ENCODE results near the gene EOLA2.
A peak's percentile ranks its signal among the peaks of the same experiment; 100 is the strongest.

The EOLA2 gene

GRCh38 chrX:149938427-149938880, at the start of gene EOLA2:
EOLA2 (minus strand) TSS chrX:149938491; CDS start chrX:149933874, 4,617 bp downstream.
- DNase-seq (ENCODE audit: low read depth), result peak; percentile 98
- TF ChIP-seq, protein P1, sequence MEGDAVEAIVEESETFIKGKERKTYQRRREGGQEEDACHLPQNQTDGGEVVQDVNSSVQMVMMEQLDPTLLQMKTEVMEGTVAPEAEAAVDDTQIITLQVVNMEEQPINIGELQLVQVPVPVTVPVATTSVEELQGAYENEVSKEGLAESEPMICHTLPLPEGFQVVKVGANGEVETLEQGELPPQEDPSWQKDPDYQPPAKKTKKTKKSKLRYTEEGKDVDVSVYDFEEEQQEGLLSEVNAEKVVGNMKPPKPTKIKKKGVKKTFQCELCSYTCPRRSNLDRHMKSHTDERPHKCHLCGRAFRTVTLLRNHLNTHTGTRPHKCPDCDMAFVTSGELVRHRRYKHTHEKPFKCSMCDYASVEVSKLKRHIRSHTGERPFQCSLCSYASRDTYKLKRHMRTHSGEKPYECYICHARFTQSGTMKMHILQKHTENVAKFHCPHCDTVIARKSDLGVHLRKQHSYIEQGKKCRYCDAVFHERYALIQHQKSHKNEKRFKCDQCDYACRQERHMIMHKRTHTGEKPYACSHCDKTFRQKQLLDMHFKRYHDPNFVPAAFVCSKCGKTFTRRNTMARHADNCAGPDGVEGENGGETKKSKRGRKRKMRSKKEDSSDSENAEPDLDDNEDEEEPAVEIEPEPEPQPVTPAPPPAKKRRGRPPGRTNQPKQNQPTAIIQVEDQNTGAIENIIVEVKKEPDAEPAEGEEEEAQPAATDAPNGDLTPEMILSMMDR (conservative IDR thresholded peaks at IDR 0.05; ENCODE audit: control insufficient read depth, insufficient read depth, low read depth, low read length), result peak; percentile 45
- peak within 1 kb of the TSS; percentile 72 for H3K4me3 ChIP-seq (ENCODE audit: control insufficient read depth, low read depth, low read length)

DNA sequence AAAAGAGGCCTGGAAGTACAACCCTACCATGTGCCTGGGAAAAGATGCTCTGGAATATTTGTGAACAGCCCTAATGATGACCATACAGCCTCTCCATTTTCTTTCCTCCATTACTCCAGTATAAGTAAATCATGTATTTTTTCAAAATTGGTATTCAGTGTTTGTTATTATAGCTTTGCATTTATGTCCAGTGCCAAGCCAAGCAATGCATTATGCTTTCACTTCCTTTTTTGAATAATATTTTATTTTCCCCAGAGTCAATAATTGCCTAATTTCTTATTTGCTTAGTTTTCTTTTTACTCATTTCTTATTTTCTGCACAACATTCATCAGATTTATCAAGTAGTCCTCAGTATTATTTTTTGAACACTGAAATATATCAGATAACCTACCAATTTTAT, 49.3 kb upstream of the EOLA2 start:
- TF ChIP-seq, protein P1 (conservative IDR thresholded peaks at IDR 0.05; ENCODE audit: control insufficient read depth, insufficient read depth, low read depth, low read length), result no peak
- no peak overlapping the region for H3K4me3 ChIP-seq (ENCODE audit: control insufficient read depth, low read depth, low read length)
- no peak for DNase-seq (ENCODE audit: low read depth)

DNA sequence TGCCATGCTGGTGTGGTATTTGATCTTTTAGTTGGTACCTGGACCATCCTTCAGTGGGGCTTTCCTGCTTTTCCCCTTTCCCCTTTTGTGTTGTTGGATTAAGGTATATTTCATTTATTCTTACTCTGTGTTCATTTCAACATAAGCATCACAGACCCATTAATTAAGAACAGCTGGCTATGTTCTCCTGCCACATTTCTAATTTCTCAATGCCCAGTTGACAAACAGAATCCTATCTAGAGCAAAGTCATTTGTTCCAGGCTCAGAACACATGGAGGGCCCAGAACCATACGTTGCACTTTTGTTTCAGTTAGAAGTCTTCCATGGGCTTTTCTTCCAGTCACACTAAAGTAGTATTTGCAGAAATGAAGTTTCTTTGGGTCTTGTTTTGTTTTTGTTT, 46.1 kb upstream of the EOLA2 start:
- H3K4me3 ChIP-seq (ENCODE audit: control insufficient read depth, low read depth, low read length), result no peak overlapping the region
- peak; percentile 24 for DNase-seq (ENCODE audit: low read depth)
- TF ChIP-seq, protein P1 (conservative IDR thresholded peaks at IDR 0.05; ENCODE audit: control insufficient read depth, insufficient read depth, low read depth, low read length), result no peak

DNA sequence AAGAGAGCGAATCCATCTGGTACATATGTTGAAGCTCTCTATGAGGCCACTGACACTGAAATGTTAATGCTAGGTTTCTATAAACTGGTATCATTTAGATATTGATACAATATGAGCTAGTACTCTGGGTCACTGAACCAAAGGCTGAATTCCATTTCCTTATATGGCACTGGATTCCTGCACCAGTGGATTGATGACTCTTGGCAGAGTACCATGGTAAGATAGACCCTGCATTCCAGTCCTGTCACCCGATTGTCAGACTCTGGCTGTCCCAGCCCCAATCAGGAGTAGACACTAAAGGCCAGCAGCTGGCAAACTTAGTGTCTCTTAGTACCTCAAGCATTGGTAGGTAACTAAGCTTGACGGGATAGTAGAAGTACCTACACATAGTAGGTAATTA, 44.0 kb upstream of the EOLA2 start:
- H3K4me3 ChIP-seq (ENCODE audit: control insufficient read depth, low read depth, low read length), result no peak overlapping the region
- DNase-seq (ENCODE audit: low read depth), result no peak
- TF ChIP-seq, protein P1 (conservative IDR thresholded peaks at IDR 0.05; ENCODE audit: control insufficient read depth, insufficient read depth, low read depth, low read length), result no peak

- no peak for DNase-seq (ENCODE audit: low read depth)
- no peak overlapping the region for H3K4me3 ChIP-seq (ENCODE audit: control insufficient read depth, low read depth, low read length)
- TF ChIP-seq, protein P1 (conservative IDR thresholded peaks at IDR 0.05; ENCODE audit: control insufficient read depth, insufficient read depth, low read depth, low read length), result no peak
These were observed 40.9 kb upstream of the EOLA2 start for GRCh38 chrX:149979126-149979644.

- peak; percentile 66 for DNase-seq (ENCODE audit: low read depth)
These were observed 24.8 kb upstream of the EOLA2 start for GRCh38 chrX:149962859-149963757.

More at GRCh38 chrX:149962859-149963757, 24.8 kb upstream of the EOLA2 start:
- TF ChIP-seq, protein P1 (conservative IDR thresholded peaks at IDR 0.05; ENCODE audit: control insufficient read depth, insufficient read depth, low read depth, low read length), result peak; percentile 75
- no peak overlapping the region for H3K4me3 ChIP-seq (ENCODE audit: control insufficient read depth, low read depth, low read length)

Data from fibroblast of mammary gland (primary cell).